Midbrain (tissue), 1 donor: ENCODE data around the gene USP12.

Experiments used
- DNase-seq: peaks from one replicate; lab custom pipeline; 2025; lab: John Stamatoyannopoulos, UW

USP12 gene

DNA sequence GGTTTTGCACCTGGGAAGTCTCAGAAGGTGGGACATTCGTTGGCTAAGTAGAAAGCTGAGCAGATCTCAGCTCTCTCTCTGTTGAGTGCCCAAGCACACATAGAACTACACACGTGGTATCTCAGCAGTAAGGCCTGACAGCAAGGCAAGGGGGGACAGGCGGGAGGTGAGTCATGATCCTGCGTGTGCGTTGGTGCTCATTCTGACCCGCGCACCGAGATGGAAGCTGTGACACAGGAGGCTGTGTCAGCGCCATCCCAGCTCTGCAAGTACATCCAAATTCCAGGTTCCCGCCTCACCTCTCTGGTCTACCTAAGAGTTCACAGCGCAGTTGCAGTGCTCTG is 135.7 kb downstream of the USP12 start:
- no peak for DNase-seq

DNA sequence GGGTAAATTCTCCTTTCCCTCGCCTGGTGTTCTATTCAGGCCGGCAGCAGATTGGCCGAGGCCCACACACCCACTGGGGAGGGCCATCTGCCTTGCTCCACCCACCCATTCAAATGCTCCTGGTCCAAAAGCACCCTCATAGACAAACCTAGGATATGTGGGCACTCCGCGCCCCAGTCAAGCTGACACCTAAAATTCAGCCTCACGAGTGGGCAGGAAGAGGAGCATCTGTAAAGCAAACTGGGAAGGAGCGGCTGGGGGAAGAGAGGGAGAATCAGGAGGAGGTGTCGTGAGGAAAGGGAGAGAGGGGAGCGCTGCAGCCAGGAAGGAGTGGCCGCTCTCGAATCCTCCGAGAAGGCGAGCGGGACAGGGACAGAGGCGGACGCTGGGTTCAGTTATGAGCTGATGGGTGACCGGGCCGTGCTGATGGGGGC is 136.9 kb downstream of the USP12 start:
- peak; percentile 9 for DNase-seq

DNA sequence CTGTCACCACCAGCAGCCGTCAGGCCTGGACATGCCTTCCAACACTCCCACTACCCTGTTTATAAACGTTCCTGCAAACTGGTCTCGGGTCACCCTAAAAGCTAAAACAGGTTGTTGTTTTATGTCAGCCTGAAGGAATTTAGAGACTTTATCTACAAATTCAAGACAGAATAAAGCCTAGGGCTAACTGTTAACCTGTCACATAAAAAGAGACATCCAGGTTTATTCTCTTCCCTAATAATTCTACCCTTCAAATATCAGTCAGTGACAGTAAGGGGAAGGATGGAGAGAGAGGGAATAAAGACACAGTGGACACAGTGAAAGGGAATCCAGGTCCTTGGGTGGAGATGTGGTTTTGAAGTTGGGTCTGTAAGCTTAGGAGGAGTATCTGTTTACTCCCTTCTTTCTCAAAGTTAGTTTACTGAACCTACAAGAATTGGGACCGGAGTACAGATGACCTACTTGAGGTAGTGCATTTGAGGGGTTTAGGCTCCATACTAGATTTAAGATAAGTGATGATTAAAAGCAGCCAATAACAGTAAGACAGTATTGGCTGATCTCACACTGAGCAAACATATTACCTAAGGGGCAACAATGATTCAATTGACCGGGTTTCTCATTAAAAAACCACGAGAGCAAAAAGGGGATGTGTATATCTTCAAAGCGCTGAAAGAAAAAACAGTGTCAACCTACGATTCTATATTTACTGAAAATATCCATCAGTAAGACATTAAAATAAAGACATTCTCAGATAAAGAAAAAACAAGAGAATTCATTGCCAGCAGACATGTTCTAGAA is 142.7 kb downstream of the USP12 start:
- DNase-seq: no peak

DNA sequence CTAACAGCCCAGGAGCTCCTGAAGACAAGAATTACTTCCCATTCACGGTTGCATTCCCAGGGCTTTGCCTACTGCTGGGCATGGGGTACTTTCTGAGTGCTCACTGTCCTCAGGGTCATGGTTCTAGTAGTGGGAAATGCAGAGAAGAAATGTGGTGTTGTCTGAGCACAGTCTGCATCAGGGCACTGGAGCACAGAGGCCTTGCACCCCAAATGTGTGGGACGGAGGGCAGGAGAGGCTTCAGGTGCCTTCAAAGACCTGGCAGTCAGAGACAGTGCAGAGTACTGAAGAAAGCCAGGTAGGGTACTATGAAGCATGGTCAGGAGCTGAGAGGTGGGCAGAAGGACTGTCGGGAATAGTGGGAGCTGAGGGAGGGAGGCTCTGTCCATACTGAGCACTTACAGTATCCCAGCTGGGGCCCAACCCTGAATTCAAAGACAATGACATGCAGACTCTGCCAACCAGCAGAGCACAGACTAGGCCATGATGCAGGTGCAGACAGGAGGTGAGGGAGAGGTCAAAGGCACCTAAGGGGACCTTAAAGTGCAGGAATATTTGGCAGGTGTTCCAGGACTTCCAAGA is 144.4 kb downstream of the USP12 start:
- DNase-seq: no peak

DNA sequence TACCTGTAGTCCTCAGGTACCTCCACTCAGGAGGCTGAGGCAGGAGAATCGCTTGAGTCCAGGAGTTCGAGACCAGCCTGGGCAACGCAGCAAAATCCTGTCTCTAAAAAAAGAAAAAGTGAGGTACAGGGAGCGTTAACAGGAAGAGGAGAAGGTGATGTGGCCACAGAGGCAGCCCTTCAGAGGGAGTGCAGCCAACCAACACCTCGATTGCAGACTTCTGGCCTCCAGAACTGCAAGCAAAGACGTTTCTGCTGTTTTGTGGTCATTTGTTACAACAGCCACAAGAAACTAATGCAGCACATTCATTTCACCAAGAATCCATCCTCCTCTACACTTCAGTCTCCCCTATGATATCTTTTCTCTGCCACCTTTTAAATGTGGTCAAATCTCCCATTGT is 145.2 kb downstream of the USP12 start:
- DNase-seq: no peak

DNA sequence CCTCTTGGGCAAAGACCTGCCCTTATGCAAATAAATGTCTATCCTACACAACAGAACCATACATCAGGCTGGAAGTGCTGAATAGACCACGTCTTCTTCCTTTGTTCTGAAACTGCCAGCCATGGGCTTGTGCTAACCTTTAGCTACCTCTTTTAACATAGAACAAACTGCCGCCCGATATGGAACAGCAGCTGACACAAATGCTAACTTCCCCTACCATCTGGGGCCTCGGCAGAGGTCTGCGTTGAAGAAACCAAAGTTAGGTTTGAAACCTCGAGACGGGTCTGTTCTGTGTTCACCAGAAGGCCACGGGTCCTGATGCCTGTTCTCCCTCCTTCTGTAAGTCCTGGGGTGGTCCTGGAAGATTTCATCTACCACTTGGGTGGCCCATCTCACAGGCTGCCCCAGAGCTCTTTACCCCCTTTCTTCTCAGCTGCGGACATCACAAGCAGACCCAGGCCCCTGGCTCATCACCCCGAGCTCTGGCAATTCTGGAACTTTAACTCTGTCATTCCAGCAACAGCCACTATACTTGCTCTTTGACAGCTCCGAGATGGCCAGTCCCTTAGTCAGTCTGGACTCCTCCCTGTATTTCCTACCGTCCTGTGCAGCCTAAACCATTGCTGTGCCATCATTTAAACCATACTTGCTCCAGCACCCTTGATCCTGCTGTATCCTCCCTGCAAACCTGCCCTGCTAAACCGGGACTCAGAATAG is 146.7 kb downstream of the USP12 start:
- no peak for DNase-seq

DNA sequence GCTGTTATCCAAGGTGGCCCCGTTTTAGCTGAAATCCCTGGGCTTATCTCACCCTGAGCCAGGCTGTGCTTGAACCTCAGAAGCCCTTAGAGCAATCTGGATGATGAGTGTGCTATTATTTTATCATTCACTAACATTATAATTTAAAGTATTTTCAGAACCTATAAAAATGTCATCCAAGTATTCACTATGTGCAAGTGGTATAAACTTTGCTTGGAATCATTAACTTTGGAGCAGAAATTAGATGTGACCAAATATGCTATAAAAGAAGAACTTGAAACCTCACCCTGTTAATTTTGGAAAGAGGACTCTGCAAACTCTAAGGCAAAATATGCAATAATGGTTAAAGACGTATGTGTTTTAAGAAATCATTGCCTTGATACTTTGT is 147.5 kb downstream of the USP12 start:
- DNase-seq: no peak

DNA sequence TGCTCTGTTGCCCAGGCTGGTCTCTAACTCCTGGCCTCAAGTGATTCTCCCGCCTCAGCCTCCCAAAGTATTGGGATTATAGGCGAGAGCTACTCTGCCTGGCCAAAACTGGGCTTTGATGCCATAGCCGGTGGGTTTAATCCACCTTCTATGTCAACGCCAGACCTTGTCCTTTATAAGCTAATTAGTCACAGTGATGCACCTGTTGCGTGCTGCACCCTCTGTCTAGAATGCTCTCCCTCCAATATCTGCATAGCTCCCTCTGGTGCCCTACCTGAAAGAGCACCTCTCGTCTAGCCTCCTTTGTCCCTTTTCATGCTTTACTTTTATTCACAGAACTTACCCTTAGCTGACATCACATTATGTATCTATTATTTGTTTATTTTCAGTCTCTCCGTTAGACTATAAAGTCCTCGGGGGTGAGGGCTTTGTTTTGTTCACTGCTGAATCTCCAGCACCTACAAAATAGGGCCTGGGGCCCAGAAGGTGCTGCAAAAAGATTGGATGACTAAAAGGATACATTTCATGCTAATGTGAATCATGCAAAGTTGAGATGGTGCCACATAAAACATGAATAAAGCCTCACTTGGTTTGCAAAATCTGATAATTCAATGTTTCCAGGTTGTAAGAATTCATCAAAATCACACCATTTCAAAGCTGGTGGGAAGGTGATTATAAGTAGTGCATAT is 148.1 kb downstream of the USP12 start:
- no peak for DNase-seq

DNA sequence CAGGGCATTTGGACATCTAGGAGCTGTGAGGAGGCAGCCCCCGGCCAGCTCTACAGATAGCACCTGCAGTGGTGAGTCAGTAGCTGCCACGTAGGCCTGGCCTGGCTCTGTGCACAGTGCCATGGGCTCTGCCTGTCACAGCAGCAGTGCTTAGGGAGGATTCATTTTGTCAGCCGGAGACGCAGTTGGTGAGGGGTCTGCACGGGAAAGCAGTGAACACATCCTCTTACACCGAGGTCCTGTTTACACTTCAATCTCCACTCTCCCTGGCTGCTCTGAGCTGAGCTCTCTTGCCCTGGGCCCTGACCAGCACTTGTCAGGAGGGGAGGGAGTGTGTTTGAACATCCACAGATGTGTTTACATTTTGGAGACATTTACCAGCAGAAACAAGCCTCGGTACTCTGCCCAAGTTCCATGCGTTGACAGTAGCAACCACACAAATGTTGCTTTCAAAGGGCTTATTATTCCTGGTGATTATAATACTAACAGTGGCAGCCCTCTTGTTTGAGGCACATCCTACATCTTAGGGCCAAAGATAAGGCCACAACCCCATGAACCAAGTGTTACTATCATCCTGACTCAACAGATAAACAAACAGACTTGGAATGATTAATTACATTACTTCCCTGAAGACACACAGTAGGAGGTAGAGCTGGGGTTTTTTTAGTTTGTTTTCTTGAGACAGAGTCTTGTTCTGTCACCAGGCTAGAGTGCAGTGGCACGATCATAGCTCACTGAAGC is 148.9 kb downstream of the USP12 start:
- DNase-seq: peak; percentile 27

DNA sequence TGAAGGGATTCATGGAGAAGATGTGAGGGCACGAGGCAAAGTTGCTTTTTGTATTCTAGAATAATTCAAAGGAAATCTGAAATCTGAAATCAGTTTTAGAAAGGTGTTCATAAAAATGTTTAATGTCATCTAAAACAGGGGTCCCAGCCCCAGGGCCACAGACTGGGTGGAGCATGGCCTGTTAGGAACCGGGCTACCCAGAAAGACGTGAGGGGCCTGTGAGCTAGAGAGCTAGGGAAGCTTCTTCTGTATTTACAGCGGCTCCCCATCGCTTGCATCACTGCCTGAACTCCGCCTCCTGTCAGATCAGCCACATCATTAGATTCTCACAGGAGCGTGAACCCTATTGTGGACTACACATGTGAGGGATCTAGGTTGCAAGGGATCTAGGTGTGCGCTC is 151.2 kb downstream of the USP12 start:
- DNase-seq: no peak

DNA sequence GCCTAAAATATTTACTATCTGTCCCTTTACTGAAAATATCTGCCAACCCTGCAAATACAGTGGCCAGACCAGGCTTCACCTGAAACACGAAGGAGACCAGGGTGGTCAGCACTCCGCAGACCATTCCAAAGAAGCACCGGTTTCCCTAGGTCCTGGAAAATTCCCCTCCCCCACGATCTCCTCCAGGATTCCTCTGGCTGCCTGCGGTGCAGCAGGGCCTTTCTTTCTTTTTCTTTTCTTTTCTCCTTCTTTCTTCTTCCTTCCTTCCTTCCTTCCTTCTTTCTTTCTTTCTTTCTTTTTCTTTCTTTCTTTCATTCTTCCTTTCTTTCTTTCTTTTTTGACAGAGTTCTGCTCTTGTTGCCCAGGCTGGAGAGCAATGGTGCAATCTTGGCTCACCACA is 152.7 kb downstream of the USP12 start:
- DNase-seq: no peak

DNA sequence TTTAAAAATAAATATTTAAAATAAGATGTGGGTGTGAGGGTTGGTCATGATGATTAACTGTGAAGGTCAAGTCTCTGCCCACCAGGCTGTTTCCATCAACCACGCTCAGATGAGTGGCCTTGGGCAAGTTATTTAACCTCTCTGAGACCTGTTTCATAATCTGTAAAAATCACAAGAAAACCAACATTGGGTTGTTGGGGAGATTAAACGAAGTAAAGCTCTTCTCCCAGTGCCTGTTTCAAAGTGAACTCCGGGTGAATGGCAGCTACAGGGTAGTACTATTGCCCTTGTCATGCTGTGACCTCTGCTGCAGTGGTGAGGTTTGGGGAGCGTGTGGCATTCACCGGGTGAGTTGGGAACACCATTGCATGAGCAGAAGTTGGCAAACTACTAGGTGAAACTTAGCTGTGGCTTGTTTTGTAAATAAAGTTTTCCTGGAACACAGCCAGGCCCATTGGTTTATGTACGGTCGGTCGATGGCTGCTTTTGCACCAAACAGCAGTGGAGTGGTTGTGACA is 153.2 kb downstream of the USP12 start:
- no peak for DNase-seq

DNA sequence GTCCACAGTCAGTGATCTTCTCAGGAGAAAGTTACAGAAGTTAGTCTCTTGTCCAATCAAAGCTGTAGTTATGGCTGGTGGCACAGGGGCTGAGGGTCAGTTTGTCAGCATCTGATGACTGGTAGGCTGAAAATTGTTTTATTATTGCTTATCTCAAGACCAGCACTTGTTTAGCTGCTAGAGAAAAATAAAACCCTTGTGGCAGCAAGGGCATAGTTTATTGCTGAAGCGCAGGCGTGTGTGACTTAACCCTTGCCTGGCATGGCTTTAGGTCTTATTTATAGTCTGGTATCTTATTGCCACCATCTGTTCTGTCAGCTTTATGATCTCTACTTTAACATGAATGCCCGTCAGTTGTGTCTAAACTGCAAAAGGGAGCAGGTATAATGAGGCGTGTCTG is 154.7 kb downstream of the USP12 start:
- no peak for DNase-seq
